K562 (cell line): ENCODE results near the gene POLN. TPM values are rescaled to one million over a fixed set of nuclear protein-coding genes. Genes with fewer than 3 reads are reported as not detected.

Experiments used
- BACH1 ChIP-seq: fragments of 200-800 bp; sonication (Bioruptor generic); IDR thresholded peaks from 2 replicates; pipeline ENCODE4 v1.6.1; 2016; ENCODE audit warnings: missing genetic modification characterization, missing compliant biosample characterization
- BRD4 ChIP-seq: fragments of 200-600 bp; sonication (generic); IDR thresholded peaks from 2 replicates; pipeline ENCODE4 v1.6.1; 2017; ENCODE audit warnings: inconsistent platforms
- ETV5 ChIP-seq: sonication (generic); formaldehyde crosslinking; IDR thresholded peaks from 2 replicates; pipeline ENCODE4 v1.4.0; 2020; ENCODE audit warnings: low read depth, mild to moderate bottlenecking, missing genetic modification reagents
- FOXM1 ChIP-seq, 2 experiments: fragments of 450-650 bp in 1 of 2; sonication (generic) in 1 of 2; formaldehyde crosslinking in 1 of 2; IDR thresholded peaks; 2 replicates each; pipeline versions ENCODE4 v1.6.1 to v1.9.0; 2017 to 2022; ENCODE audit warnings: low read depth in 2 of 2, mild to moderate bottlenecking in 2 of 2, missing genetic modification reagents in 1 of 2, moderate library complexity in 1 of 2
- GATAD2B ChIP-seq: fragments of 450-650 bp; IDR thresholded peaks from 2 replicates; pipeline ENCODE4 v1.6.1; 2017; ENCODE audit warnings: mild to moderate bottlenecking, borderline replicate concordance
- ILK ChIP-seq: fragments of 450-650 bp; IDR thresholded peaks from 2 replicates; pipeline ENCODE4 v1.6.1; 2016; ENCODE audit warnings: missing genetic modification characterization, low read depth, mild to moderate bottlenecking, missing compliant biosample characterization, moderate library complexity, borderline replicate concordance
- JUND ChIP-seq, 2 experiments: IDR thresholded peaks; 2 replicates in 1 of 2; 3 replicates in 1 of 2; pipeline ENCODE4 v1.6.1; 2011; ENCODE audit warnings: borderline replicate concordance in 2 of 2, low read depth in 2 of 2, low read length in 2 of 2, improper control_type of control experiment in 1 of 2, missing biosample characterization in 1 of 2, missing genetic modification characterization in 1 of 2, missing genetic modification reagents in 1 of 2
- KLF10 ChIP-seq: fragments of 250-450 bp; sonication (Bioruptor Pico); IDR thresholded peaks from 2 replicates; pipeline ENCODE4 v1.6.1; 2021; ENCODE audit warnings: matching md5 sums
- MEIS2 ChIP-seq: fragments of 450-650 bp; IDR thresholded peaks from 2 replicates; pipeline ENCODE4 v1.6.1; 2014; ENCODE audit warnings: mild to moderate bottlenecking; ENCODE audit not compliant: partially characterized antibody
- MYNN ChIP-seq, 2 experiments: sonication (generic); formaldehyde crosslinking in 1 of 2; IDR thresholded peaks; 2 replicates each; pipeline versions ENCODE4 v1.5.0 to v1.6.1; 2016 to 2020; ENCODE audit warnings: antibody characterized with exemption in 1 of 2, missing genetic modification reagents in 1 of 2
- NFE2 ChIP-seq: IDR thresholded peaks from 2 replicates; pipeline ENCODE4 v1.6.1; 2014; ENCODE audit warnings: antibody characterized with exemption, low read depth
- POLR3A ChIP-seq: IDR thresholded peaks from 2 replicates; pipeline ENCODE4 v1.6.1; 2011; ENCODE audit warnings: borderline replicate concordance, mild to moderate bottlenecking, moderate library complexity; ENCODE audit not compliant: insufficient read length, insufficient read depth; ENCODE audit errors: extremely low read depth
- PRPF4 ChIP-seq: fragments of 200-400 bp; formaldehyde crosslinking; IDR thresholded peaks from one replicate; pipeline ENCODE4 v1.6.1; 2017; ENCODE audit warnings: low read length, low read depth, mild to moderate bottlenecking; ENCODE audit not compliant: insufficient read depth, poor library complexity, severe bottlenecking
- ZNF133 ChIP-seq: fragments of 250-450 bp; sonication (Bioruptor Pico); IDR thresholded peaks from 2 replicates; pipeline ENCODE4 v1.4.0; 2020; ENCODE audit warnings: mild to moderate bottlenecking
- ZNF57 ChIP-seq: fragments of 450-650 bp; formaldehyde crosslinking; IDR thresholded peaks from 2 replicates; pipeline ENCODE4 v1.4.0; 2020; ENCODE audit warnings: mild to moderate bottlenecking, moderate library complexity
- ZNF699 ChIP-seq: fragments of 250-450 bp; sonication (Bioruptor Pico); IDR thresholded peaks from 2 replicates; pipeline ENCODE4 v1.8.0; 2021; ENCODE audit warnings: mild to moderate bottlenecking, moderate library complexity; ENCODE audit not compliant: insufficient replicate concordance
- ZNF717 ChIP-seq: fragments of 250-450 bp; sonication (Bioruptor Pico); IDR thresholded peaks from 2 replicates; pipeline ENCODE4 v1.5.0; 2021
- polyA plus RNA-seq, 8 experiments: library from polyadenylated mRNA; depleted of rRNA in 4 of 8; stranded (reverse) in 5 of 8; unstranded in 3 of 8; fragments of >200 nt; fragmentation: Nextera tagmentation in 2 of 8; fragmentation: Illumina TruSeq in 1 of 8; extraction: Ambion mirVana in 2 of 8; extraction: Trizol in 1 of 8; gene quantifications; 2 replicates each; pipeline versions ENCODE4 v1.2.1 to v1.2.3, GENCODE V29; 2011 to 2014; ENCODE audit warnings: inconsistent platforms in 1 of 8, missing spikeins in 1 of 8
- total RNA-seq, 7 experiments: library from RNA; depleted of rRNA in 6 of 7; stranded (reverse); fragments of >200 nt in 6 of 7; fragmentation: Illumina TruSeq in 2 of 7; extraction: Trizol in 2 of 7; gene quantifications; 2 replicates each; pipeline versions ENCODE4 v1.2.1 to v1.2.3, GENCODE V29; 2011 to 2021; ENCODE audit warnings: low replicate concordance in 1 of 7
- TF ChIP-seq, protein P1 (sequence below): fragments of 250-450 bp; sonication (Bioruptor Pico); IDR thresholded peaks from 2 replicates; pipeline ENCODE4 v1.8.0; 2022; ENCODE audit warnings: inconsistent platforms, mild to moderate bottlenecking, moderate library complexity, borderline replicate concordance
- TF ChIP-seq, protein P2 (sequence below): sonication (generic); IDR thresholded peaks from 2 replicates; pipeline ENCODE4 v1.6.1; 2016
- TF ChIP-seq, protein P3 (sequence below): fragments of 450-650 bp; IDR thresholded peaks from 2 replicates; pipeline ENCODE4 v1.7.1; 2018; ENCODE audit warnings: mild to moderate bottlenecking, low read depth; ENCODE audit not compliant: partially characterized antibody

POLN gene
- total and polyA plus RNA-seq, 9 of the 15 experiments (the other 6 are each of a cell fraction or from before 2014, with no cell fraction given) = 0.08 to 0.91 (median 0.32) TPM

DNA sequence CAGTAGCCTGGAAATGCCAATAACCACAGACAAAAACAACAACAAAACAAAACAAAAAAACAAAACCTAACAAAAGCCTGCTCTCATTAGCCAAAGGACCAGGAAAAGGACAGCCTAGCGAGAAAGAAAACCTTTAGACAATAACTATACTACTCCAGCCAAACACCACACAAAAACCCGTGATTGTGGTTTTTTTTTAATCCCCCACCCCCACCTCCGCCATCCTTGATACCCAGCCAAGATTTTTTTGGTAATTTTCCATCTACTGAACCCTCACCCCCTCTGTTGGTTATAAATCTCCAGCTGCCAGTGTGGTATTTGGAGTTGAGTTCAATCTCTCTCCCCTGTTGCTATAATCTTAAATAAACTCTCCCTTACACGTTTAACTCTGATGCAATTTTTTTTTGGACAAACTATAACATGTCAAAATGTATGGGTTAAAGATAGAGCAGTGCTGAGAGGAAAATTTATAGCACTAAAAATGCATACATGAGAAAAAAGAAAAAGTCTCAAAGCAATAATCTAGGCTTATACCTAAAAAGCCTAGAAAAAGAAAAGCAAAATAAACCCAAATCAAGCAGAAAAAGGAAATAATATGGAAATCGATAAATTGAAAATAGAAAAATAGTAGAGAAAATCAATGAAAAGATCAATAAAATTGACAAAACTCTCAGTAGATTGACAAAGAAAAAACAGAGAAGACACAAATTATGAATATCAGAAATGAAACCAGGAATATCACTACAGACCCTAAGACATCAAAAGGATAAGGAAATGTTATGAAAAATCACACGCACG, 99.1 kb downstream of the POLN start (continued):
- TF ChIP-seq, protein P1, sequence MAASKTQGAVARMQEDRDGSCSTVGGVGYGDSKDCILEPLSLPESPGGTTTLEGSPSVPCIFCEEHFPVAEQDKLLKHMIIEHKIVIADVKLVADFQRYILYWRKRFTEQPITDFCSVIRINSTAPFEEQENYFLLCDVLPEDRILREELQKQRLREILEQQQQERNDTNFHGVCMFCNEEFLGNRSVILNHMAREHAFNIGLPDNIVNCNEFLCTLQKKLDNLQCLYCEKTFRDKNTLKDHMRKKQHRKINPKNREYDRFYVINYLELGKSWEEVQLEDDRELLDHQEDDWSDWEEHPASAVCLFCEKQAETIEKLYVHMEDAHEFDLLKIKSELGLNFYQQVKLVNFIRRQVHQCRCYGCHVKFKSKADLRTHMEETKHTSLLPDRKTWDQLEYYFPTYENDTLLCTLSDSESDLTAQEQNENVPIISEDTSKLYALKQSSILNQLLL (CRISPR knock-in tag) = no peak
- TF ChIP-seq POLR3A (no peak), JUND (IDR thresholded peaks at IDR 0.05; ENCODE audit: borderline replicate concordance, low read depth, low read length) (no peak), JUND (tag; IDR thresholded peaks at IDR 0.05; ENCODE audit: borderline replicate concordance, low read depth, low read length) (no peak), FOXM1 (IDR thresholded peaks at IDR 0.05; ENCODE audit: low read depth) (no peak), FOXM1 (CRISPR knock-in tag; IDR thresholded peaks at IDR 0.05; ENCODE audit: low read depth) (no peak), ILK (tag) (no peak), KLF10 (CRISPR knock-in tag) (no peak), MYNN (IDR thresholded peaks at IDR 0.05) (no peak), MYNN (CRISPR knock-in tag; IDR thresholded peaks at IDR 0.05) (no peak), NFE2 (no peak), ETV5 (no peak), BACH1 (tag) (no peak), BRD4 (no peak), MEIS2 (peak; percentile 67), GATAD2B (no peak), ZNF133 (CRISPR knock-in tag) (no peak), ZNF57 (CRISPR knock-in tag) (no peak), ZNF717 (CRISPR knock-in tag) (no peak), ZNF699 (CRISPR knock-in tag) (no peak), PRPF4 (no peak)
- TF ChIP-seq, protein P2, sequence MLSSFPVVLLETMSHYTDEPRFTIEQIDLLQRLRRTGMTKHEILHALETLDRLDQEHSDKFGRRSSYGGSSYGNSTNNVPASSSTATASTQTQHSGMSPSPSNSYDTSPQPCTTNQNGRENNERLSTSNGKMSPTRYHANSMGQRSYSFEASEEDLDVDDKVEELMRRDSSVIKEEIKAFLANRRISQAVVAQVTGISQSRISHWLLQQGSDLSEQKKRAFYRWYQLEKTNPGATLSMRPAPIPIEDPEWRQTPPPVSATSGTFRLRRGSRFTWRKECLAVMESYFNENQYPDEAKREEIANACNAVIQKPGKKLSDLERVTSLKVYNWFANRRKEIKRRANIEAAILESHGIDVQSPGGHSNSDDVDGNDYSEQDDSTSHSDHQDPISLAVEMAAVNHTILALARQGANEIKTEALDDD = no peak
- TF ChIP-seq, protein P3, sequence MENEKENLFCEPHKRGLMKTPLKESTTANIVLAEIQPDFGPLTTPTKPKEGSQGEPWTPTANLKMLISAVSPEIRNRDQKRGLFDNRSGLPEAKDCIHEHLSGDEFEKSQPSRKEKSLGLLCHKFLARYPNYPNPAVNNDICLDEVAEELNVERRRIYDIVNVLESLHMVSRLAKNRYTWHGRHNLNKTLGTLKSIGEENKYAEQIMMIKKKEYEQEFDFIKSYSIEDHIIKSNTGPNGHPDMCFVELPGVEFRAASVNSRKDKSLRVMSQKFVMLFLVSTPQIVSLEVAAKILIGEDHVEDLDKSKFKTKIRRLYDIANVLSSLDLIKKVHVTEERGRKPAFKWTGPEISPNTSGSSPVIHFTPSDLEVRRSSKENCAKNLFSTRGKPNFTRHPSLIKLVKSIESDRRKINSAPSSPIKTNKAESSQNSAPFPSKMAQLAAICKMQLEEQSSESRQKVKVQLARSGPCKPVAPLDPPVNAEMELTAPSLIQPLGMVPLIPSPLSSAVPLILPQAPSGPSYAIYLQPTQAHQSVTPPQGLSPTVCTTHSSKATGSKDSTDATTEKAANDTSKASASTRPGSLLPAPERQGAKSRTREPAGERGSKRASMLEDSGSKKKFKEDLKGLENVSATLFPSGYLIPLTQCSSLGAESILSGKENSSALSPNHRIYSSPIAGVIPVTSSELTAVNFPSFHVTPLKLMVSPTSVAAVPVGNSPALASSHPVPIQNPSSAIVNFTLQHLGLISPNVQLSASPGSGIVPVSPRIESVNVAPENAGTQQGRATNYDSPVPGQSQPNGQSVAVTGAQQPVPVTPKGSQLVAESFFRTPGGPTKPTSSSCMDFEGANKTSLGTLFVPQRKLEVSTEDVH = no peak
